Body of pancreas (tissue), 4 donors: ENCODE data around the gene TSNAX. TPM values are rescaled to one million over a fixed set of nuclear protein-coding genes. Genes with fewer than 3 reads are reported as not detected.

Experiments used
- ATAC-seq: fragments of 150-250 bp; one replicate; pipeline ENCODE4 v1.9.1; 2016
- DNase-seq, 4 donors: peaks; one replicate each; pipeline ENCODE4 v3.0.0-alpha.2; 2019
- H3K27ac ChIP-seq, 4 donors: fragments of 200-600 bp; sonication (generic); 1 replicate in 3 of 4; 2 replicates in 1 of 4; pipeline versions ENCODE4 v1.5.1 to v1.6.1; 2016 to 2019; ENCODE audit warnings: mild to moderate bottlenecking in 1 of 4, mixed read lengths in 1 of 4, moderate library complexity in 1 of 4
- H3K27me3 ChIP-seq, 2 donors: fragments of 200-600 bp; sonication (generic); one replicate each; pipeline ENCODE4 v1.6.0; 2016; ENCODE audit warnings: mild to moderate bottlenecking in 1 of 2
- H3K36me3 ChIP-seq, 2 donors: fragments of 200-600 bp; sonication (generic); replicated peaks in 1 of 2; 2 replicates each; pipeline ENCODE4 v1.5.1; 2016; ENCODE audit warnings: low read depth in 2 of 2; ENCODE audit not compliant: insufficient read depth in 1 of 2
- H3K4me1 ChIP-seq: fragments of 200-600 bp; sonication (generic); one replicate; pipeline ENCODE4 v1.6.0; 2016
- H3K4me3 ChIP-seq, 2 donors: fragments of 200-600 bp; sonication (generic); 1 replicate in 1 of 2; 2 replicates in 1 of 2; pipeline ENCODE4 v1.5.1; 2016 to 2019
- H3K9me3 ChIP-seq, 3 donors: fragments of 200-600 bp; sonication (generic); 1 replicate in 2 of 3; 2 replicates in 1 of 3; pipeline ENCODE4 v1.5.1; 2016
- POLR2A ChIP-seq, 3 donors: fragments of 450-650 bp; IDR thresholded peaks; one replicate each; pipeline ENCODE4 v1.6.1; 2016; ENCODE audit warnings: antibody characterized with exemption in 3 of 3, mild to moderate bottlenecking in 2 of 3
- WGBS, 2 donors: methylation state at CpG; one replicate each; pipeline ENCODE4 v1.1.5; 2017; 5-methylcytosine and 5-hydroxymethylcytosine counted together
- intact Hi-C: fragments of 100-400 bp; cut with DNase I; formaldehyde crosslinking; loops from one replicate; pipeline ENCODE4 v1.15.1; 2023
- total RNA-seq, 2 donors: library from RNA; depleted of rRNA; stranded (reverse); fragments of >200 nt; gene quantifications; one replicate each; pipeline ENCODE4 v1.1.0, GENCODE V29; 2016
- TF ChIP-seq, protein P1 (sequence below), 7 experiments: fragments of 450-650 bp in 4 of 7; fragments of 200-600 bp in 3 of 7; sonication (generic) in 3 of 7; IDR thresholded peaks; one replicate each; pipeline ENCODE4 v1.5.1; 2016 to 2019; ENCODE audit warnings: antibody characterized with exemption in 7 of 7

Gene TSNAX
- total RNA-seq, 2 donors from 2014 or later: 4.0 to 11.9 TPM

DNA sequence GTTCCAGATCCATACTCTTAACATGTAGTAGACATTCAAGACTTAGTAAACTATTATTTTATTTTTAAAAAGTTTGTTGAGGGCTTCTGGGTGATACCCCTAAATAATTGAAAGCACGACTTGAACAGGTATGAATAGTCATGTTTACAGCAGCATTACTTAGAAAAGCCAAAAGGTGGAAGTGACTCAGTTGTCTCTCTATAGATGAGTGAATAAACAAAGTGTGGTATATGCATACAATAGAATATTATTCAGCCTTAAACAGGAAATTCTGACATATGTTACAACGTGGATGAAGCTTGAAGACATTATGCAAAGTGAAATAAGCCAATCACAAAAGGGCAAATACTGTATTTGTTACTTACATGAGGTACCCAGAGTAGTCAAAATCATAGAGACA lies 26.5 kb downstream of the TSNAX start:
- Histone ChIP-seq H3K9me3 (no peaks in the 10 kb centered on the region), H3K36me3 (no peaks in the 10 kb centered on the region), H3K27me3 (no peaks in the 10 kb centered on the region), H3K4me3 (no peak overlapping the region), H3K4me1 (no peaks in the 10 kb centered on the region), H3K27ac (no peak overlapping the region)
- DNase-seq: no peak
- intact Hi-C loops: no loop called here
- ATAC-seq: no peak
- TF ChIP-seq, protein P1, sequence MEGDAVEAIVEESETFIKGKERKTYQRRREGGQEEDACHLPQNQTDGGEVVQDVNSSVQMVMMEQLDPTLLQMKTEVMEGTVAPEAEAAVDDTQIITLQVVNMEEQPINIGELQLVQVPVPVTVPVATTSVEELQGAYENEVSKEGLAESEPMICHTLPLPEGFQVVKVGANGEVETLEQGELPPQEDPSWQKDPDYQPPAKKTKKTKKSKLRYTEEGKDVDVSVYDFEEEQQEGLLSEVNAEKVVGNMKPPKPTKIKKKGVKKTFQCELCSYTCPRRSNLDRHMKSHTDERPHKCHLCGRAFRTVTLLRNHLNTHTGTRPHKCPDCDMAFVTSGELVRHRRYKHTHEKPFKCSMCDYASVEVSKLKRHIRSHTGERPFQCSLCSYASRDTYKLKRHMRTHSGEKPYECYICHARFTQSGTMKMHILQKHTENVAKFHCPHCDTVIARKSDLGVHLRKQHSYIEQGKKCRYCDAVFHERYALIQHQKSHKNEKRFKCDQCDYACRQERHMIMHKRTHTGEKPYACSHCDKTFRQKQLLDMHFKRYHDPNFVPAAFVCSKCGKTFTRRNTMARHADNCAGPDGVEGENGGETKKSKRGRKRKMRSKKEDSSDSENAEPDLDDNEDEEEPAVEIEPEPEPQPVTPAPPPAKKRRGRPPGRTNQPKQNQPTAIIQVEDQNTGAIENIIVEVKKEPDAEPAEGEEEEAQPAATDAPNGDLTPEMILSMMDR (IDR thresholded peaks at IDR 0.05): no peak
- no peak for TF ChIP-seq POLR2A (IDR thresholded peaks at IDR 0.05)
- 83 to 90% methylated on average over 2 of the region's 2 CpGs for WGBS, 2 donors

DNA sequence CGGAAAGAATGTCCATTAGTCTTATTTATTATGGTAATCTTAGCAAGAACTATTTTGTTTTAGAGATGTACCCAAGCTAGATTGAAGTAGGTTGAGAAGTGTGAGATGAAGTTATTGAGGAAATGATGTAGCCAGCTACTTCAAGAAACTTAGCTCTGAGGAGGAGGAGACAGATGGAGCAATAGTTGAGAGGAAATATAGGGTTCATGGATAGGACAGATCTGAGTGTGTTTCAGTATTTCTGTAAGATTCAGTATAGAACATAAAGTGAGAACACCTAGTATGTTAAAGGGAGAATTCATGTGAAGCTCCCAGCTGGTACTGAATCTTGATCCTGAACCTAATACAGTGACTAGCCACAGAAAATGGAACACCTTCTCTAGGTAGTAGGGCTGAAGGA lies 28.9 kb downstream of the TSNAX start:
- peaks cover 0 to 1% of the 10 kb centered on the region in 2 donors for H3K36me3 ChIP-seq
- H3K27ac ChIP-seq: no peak overlapping the region
- no peaks in the 10 kb centered on the region for H3K9me3 ChIP-seq
- no peaks in the 10 kb centered on the region for H3K27me3 ChIP-seq
- ATAC-seq (no peak), DNase-seq (no peak)
- no peak overlapping the region for H3K4me3 ChIP-seq
- no peak for TF ChIP-seq POLR2A (IDR thresholded peaks at IDR 0.05)
- intact Hi-C loops: no loop called here
- WGBS, 2 donors: 97 to 100% methylated on average over 1 of the region's 1 CpG
- H3K4me1 ChIP-seq: no peaks in the 10 kb centered on the region

DNA sequence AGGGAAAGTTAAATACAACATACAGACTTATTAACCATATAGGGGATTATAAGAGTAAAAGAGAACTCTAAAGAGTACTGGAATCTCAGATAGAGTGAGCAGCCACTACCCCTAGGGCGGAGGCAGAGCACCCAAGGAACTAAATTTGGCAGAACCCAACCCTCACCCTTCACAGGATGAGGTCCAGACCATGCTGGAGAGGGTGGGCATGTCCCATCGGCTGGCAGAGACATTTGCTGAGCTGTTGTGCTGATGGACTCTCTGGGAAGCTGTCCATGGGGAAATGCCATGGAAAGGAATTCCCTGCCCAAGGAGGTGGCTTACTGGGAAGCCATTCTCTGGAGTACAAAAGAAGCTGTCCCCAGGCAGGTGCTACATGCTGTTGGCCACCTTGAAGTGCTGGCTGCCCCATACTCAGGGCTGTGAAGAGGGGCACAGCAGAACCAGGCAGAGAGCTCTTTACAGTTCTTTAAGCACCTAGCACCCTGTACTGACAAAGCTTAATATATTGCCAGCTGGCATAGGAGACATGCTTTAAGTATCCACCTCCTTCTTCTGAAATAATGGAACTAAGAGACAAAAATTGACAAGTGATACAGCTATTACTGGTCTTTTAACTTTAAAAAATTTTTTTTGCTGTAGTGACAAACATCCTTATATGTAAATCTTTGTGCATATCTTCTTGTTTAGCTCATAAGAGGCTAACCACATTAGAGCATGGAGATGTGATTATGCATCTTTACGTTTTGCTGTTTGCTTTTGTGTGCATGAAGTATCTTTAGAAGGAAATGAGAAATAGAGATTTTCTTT lies 29.6 kb downstream of the TSNAX start:
- no peak for DNase-seq
- intact Hi-C loops: no loop called here
- Histone ChIP-seq H3K9me3 (no peaks in the 10 kb centered on the region), H3K36me3 (peaks cover 0 to 1% of the 10 kb centered on the region in 2 donors), H3K4me3 (no peak overlapping the region), H3K27ac (no peak overlapping the region), H3K4me1 (no peaks in the 10 kb centered on the region), H3K27me3 (no peaks in the 10 kb centered on the region)
- WGBS, 2 donors: 87 to 94% methylated on average over 3 of the region's 3 CpGs
- TF ChIP-seq, protein P1 (IDR thresholded peaks at IDR 0.05): no peak
- no peak for TF ChIP-seq POLR2A (IDR thresholded peaks at IDR 0.05)
- no peak for ATAC-seq

DNA sequence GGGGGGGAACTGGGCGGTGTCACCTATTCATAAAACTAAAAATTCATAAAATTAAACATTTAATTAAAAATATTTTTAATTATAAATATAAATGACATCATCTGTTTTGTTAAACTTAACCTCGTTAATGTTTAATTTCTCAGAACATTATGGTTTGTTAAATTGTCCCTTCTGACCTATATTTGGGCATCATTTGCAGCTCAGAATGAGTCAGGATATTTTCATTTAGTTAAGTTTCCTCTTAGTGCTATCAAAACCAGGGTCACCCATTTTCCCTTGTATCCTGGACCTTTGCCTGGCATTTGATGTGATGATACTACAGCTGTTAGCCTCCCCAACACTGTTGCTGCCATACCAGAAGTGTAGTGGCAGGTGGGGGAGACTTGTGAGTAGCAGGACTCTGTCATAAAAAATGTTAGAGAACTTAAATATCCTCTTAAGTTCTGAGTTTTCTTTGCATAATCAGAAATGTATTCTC lies 30.3 kb downstream of the TSNAX start:
- TF ChIP-seq, protein P1 (IDR thresholded peaks at IDR 0.05): no peak
- TF ChIP-seq POLR2A (IDR thresholded peaks at IDR 0.05): no peak
- Histone ChIP-seq H3K4me1 (no peaks in the 10 kb centered on the region), H3K36me3 (peaks cover 0 to 1% of the 10 kb centered on the region in 2 donors), H3K4me3 (no peak overlapping the region), H3K27ac (no peak overlapping the region), H3K27me3 (no peaks in the 10 kb centered on the region), H3K9me3 (no peaks in the 10 kb centered on the region)
- DNase-seq: no peak
- 91 to 94% methylated on average over 2 of the region's 2 CpGs for WGBS, 2 donors
- intact Hi-C loops: no loop called here
- no peak for ATAC-seq

DNA sequence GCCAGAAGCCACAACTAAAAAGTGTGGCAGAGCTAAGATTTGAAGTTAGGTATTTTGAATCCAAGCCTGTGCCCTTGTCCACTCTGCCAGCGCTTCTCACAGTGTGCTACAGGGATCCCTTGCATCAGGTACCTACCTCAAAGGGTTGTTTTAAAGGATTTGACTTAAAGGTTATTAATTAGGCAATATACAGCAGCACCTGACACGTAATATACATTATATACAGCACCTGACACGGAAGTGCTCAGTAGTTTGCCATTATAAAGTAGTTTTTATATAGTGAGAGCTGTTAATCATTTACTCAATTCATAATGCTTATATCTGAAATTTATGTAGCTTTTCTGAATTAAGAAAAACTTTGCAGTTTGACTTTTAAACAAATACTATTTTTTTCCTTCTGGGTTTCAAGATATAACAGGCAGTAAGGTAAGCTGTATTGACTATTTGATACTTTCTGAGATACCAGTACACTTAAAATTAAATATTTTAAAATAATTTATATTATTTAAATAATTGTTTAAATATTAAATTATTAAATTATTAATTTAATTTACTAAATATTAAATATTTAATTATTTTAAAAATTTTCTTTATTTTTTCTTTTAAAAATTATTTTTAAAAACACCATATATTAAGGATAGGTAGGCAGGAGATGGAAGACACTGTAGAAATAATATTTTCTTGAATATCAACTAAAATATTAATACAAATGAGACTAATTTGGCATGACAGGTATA lies 33.3 kb downstream of the TSNAX start:
- peaks cover 0 to 1% of the 10 kb centered on the region in 2 donors for H3K36me3 ChIP-seq
- no peak for ATAC-seq
- no peaks in the 10 kb centered on the region for H3K27me3 ChIP-seq
- no peaks in the 10 kb centered on the region for H3K9me3 ChIP-seq
- H3K4me1 ChIP-seq: no peaks in the 10 kb centered on the region
- no peak overlapping the region for H3K4me3 ChIP-seq
- no peak overlapping the region for H3K27ac ChIP-seq
- intact Hi-C loops: no loop called here
- TF ChIP-seq, protein P1 (IDR thresholded peaks at IDR 0.05): no peak
- no peak for TF ChIP-seq POLR2A (IDR thresholded peaks at IDR 0.05)
- DNase-seq: no peak
- 97 to 99% methylated on average over 3 of the region's 3 CpGs for WGBS, 2 donors
